Measurements from ENCODE around the gene ZSWIM1.

Gene ZSWIM1

GRCh38 chr20:45863543-45864470 lies 17.2 kb upstream of the ZSWIM1 start:
- Histone ChIP-seq H3K36me3 (ENCODE audit: insufficient read depth, low read length) (no peaks in the 10 kb centered on the region), H4K20me1 (ENCODE audit: insufficient read depth, low read length) (no peaks in the 10 kb centered on the region), H3K9ac (ENCODE audit: low read depth, low read length) (no peak overlapping the region), H3K27ac (ENCODE audit: low read length) (no peak overlapping the region), H3K27me3 (ENCODE audit: insufficient read depth, low read length, poor library complexity) (no peaks in the 10 kb centered on the region), H3K4me2 (ENCODE audit: insufficient read depth, low read length) (no peak overlapping the region), H3K9me3 (ENCODE audit: insufficient read depth, low read length, severe bottlenecking) (no peaks in the 10 kb centered on the region), H2AFZ (ENCODE audit: low read depth, low read length) (no peak overlapping the region), H3K4me1 (ENCODE audit: insufficient read depth, low read length) (peaks cover 8% of the 10 kb centered on the region), H3K4me3 (ENCODE audit: low read depth in 1 of 2, low read length in 2 of 2) (no peak overlapping the region), H3K79me2 (ENCODE audit: insufficient read depth, low read length) (peaks cover 8% of the 10 kb centered on the region)
- DNase-seq (no peak), ATAC-seq (ENCODE audit: insufficient read depth, low read depth) (no peak)
- TF ChIP-seq CTCF (IDR thresholded peaks at IDR 0.05; ENCODE audit: borderline replicate concordance, extremely low read depth, low read length, poor library complexity, severe bottlenecking) (no peak), EZH2 (IDR thresholded peaks at IDR 0.05; ENCODE audit: borderline replicate concordance, low read depth, low read length, severe bottlenecking) (no peak)

- TF ChIP-seq CTCF (IDR thresholded peaks at IDR 0.05; ENCODE audit: borderline replicate concordance, extremely low read depth, low read length, poor library complexity, severe bottlenecking) (no peak), EZH2 (IDR thresholded peaks at IDR 0.05; ENCODE audit: borderline replicate concordance, low read depth, low read length, severe bottlenecking) (no peak)
- no peak overlapping the region for H3K4me3 ChIP-seq (ENCODE audit: low read depth in 1 of 2, low read length in 2 of 2)
- no peaks in the 10 kb centered on the region for H3K4me1 ChIP-seq (ENCODE audit: insufficient read depth, low read length)
- no peaks in the 10 kb centered on the region for H3K27me3 ChIP-seq (ENCODE audit: insufficient read depth, low read length, poor library complexity)
- no peak overlapping the region for H2AFZ ChIP-seq (ENCODE audit: low read depth, low read length)
- no peaks in the 10 kb centered on the region for H3K9me3 ChIP-seq (ENCODE audit: insufficient read depth, low read length, severe bottlenecking)
- no peaks in the 10 kb centered on the region for H3K36me3 ChIP-seq (ENCODE audit: insufficient read depth, low read length)
- no peaks in the 10 kb centered on the region for H3K79me2 ChIP-seq (ENCODE audit: insufficient read depth, low read length)
- DNase-seq (no peak), ATAC-seq (ENCODE audit: insufficient read depth, low read depth) (no peak)
- no peak overlapping the region for H3K27ac ChIP-seq (ENCODE audit: low read length)
- no peak overlapping the region for H3K9ac ChIP-seq (ENCODE audit: low read depth, low read length)
- H4K20me1 ChIP-seq (ENCODE audit: insufficient read depth, low read length), result no peaks in the 10 kb centered on the region
- no peak overlapping the region for H3K4me2 ChIP-seq (ENCODE audit: insufficient read depth, low read length)
Observed at GRCh38 chr20:45866454-45866853, 14.6 kb upstream of the ZSWIM1 start.

GRCh38 chr20:45867136-45867818 lies 13.8 kb upstream of the ZSWIM1 start:
- no peak for TF ChIP-seq EZH2 (IDR thresholded peaks at IDR 0.05; ENCODE audit: borderline replicate concordance, low read depth, low read length, severe bottlenecking)
- TF ChIP-seq CTCF (IDR thresholded peaks at IDR 0.05; ENCODE audit: borderline replicate concordance, extremely low read depth, low read length, poor library complexity, severe bottlenecking), result no peak
- H3K9ac ChIP-seq (ENCODE audit: low read depth, low read length), result no peak overlapping the region
- H3K4me3 ChIP-seq (ENCODE audit: low read depth in 1 of 2, low read length in 2 of 2), result no peak overlapping the region
- H3K9me3 ChIP-seq (ENCODE audit: insufficient read depth, low read length, severe bottlenecking), result no peaks in the 10 kb centered on the region
- no peak for ATAC-seq (ENCODE audit: insufficient read depth, low read depth)
- no peaks in the 10 kb centered on the region for H4K20me1 ChIP-seq (ENCODE audit: insufficient read depth, low read length)
- H3K4me1 ChIP-seq (ENCODE audit: insufficient read depth, low read length), result no peaks in the 10 kb centered on the region
- H3K36me3 ChIP-seq (ENCODE audit: insufficient read depth, low read length), result no peaks in the 10 kb centered on the region
- no peaks in the 10 kb centered on the region for H3K79me2 ChIP-seq (ENCODE audit: insufficient read depth, low read length)
- H3K4me2 ChIP-seq (ENCODE audit: insufficient read depth, low read length), result no peak overlapping the region
- no peak overlapping the region for H2AFZ ChIP-seq (ENCODE audit: low read depth, low read length)
- no peak for DNase-seq
- no peaks in the 10 kb centered on the region for H3K27me3 ChIP-seq (ENCODE audit: insufficient read depth, low read length, poor library complexity)
- H3K27ac ChIP-seq (ENCODE audit: low read length), result no peak overlapping the region
